KBM-7 (cell line): ENCODE data around the gene PHACTR2.

Experiments
- DNase-seq: peaks from one replicate; pipeline ENCODE4 v3.0.0-alpha.2; 2015
- in situ Hi-C: fragments of 300-500 bp; cut with MboI; formaldehyde crosslinking; loops from 2 replicates; pipeline ENCODE4 v1.14.3; 2020; ENCODE audit warnings: low sequenced_read_pairs, low pct_unique_long_range_greater_than_20kb, mixed read lengths

PHACTR2 gene

DNA sequence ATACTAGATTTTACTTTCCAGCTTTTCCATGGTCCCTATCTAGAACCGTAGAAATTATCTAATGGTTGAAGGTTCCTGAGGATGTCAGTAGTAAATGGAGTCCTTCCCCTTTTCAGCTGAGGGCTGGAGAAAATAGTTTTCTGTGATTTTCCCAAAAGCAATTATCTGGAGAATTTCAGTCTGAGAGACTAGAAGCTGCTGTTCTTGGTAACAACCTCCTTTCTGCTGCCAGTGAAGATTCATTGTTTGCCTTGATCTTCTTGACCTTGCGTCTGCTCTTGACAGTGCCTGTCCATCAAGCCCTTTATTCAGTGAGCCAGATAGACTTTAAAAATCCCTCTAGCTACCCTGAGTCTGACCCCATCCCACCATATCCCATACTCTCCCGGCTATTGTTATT is 73.1 kb downstream of the PHACTR2 start:
- in situ Hi-C loops: no loop called here
- no peak for DNase-seq

DNA sequence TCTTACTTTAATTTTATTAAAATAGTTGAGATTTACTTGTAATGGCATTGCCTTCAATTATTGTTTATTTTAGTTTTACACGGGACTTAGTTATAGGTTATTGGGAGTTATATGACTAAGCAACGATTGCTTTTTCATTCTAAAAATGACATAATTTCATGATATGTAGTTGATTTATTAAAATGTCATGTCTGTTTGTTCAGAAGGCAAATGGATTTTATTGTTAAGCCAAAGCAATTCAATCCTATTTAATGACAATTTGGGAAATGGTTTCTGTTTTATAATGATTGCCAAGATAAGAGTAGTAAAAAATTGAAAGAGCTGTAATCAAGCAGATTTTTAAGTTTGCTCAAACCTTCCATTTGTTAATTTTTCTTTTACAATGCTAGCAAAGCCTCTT is 74.7 kb downstream of the PHACTR2 start:
- DNase-seq: no peak
- in situ Hi-C loops: no loop called here

DNA sequence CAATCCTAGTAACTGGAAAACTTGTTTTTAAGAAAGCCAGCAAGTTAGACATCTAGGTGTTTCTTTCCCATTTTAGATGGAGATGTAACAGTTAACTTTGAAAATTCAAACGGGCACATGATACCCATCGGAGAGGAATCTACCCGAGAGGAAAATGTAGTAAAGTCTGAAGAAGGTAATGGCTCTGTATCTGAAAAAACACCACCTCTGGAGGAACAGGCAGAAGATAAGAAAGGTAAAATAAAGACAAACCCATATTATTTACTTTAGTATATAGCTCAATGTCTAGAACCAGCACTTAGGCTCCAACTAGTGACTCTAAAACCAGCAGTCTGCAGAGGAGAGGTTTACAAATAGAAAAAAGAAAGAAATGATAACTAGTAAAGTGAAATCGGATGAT is 75.9 kb downstream of the PHACTR2 start:
- in situ Hi-C loops: no loop called here

GRCh38 chr6:143754204-143754603 is 76.4 kb downstream of the PHACTR2 start:
- in situ Hi-C loops: no loop called here

More for the DNA sequence above, 75.9 kb downstream of the PHACTR2 start:
- DNase-seq: no peak

DNA sequence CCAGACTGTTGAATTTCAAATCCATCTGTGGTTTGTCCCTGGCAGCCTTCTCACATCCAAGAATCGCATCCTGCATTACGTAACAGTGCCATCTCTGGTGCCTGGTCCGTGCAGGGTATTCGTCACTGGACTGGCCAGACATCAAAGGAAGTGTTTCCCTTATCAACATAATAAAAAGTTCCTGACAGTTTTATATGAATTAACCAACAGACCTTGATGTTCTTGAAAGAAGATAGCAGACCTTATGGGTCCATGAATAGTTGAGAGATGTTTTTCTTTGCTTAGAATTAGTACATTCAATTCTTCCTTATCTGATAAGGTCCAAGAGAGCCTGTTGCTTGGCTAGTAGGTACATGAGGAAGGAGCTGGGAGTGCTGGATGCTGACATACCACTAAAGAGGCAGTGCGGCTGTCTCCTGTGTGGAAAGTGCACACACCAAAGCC is 77.6 kb downstream of the PHACTR2 start:
- DNase-seq: no peak
- in situ Hi-C loops: no loop called here

More at GRCh38 chr6:143754204-143754603, 76.4 kb downstream of the PHACTR2 start:
- DNase-seq: no peak

- in situ Hi-C loops: no loop called here
- DNase-seq: no peak
These were observed 79.6 kb downstream of the PHACTR2 start for GRCh38 chr6:143757346-143757832.

DNA sequence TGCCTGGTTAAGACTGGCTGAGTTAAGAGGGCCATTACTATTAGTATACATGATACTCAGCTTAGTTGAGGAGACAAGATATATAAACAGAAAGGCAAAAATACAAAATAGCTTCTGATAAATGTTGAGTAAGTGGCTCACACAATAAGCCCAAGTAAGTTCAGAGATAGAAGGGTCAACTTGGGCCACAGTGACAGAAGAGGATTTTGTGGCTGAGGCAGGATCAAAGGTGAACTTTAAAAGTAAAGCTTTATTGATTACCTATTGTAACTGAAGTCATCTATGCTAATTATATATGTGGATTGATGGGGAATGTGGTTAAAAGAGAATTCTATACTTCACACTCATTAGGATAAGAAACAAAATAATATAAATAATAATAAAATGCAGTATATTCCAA is 80.8 kb downstream of the PHACTR2 start:
- DNase-seq: no peak
- in situ Hi-C loops: no loop called here

GRCh38 chr6:143759666-143760065 is 81.9 kb downstream of the PHACTR2 start:
- DNase-seq: peak; percentile 9
- in situ Hi-C loops: no loop called here

DNA sequence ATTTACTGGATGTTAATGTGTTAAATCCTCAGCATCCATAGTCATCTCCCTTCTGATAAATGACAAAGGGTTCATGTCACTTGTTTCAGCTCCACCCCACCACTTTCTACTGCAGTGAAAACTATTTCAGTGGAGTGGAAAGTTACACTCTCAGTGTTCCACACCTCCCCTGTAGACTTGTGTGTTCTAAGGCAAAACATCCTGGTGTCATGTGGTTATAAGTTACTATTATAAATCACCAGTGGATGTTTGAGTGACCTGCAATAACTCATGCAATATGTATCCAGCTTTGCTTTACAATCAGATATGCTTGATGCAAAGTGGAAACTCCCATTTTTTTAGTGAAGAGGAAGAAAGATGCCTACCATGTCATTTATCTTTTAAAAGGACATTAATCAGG is 83.3 kb downstream of the PHACTR2 start:
- DNase-seq: no peak
- in situ Hi-C loops: no loop called here

GRCh38 chr6:143762126-143762525 is 84.4 kb downstream of the PHACTR2 start:
- in situ Hi-C loops: no loop called here
- no peak for DNase-seq

GRCh38 chr6:143765422-143766184 is 87.8 kb downstream of the PHACTR2 start:
- in situ Hi-C loops: no loop called here
- DNase-seq: no peak

GRCh38 chr6:143766185-143766553 is 88.4 kb downstream of the PHACTR2 start:
- no peak for DNase-seq
- in situ Hi-C loops: no loop called here

GRCh38 chr6:143767433-143767832 is 89.7 kb downstream of the PHACTR2 start:
- in situ Hi-C loops: no loop called here
- DNase-seq: no peak

GRCh38 chr6:143772116-143773086 is 94.6 kb downstream of the PHACTR2 start:
- in situ Hi-C loops: no loop called here
- DNase-seq: no peak

- in situ Hi-C loops: no loop called here
- no peak for DNase-seq
These were observed 95.9 kb downstream of the PHACTR2 start for GRCh38 chr6:143773506-143774150.

DNA sequence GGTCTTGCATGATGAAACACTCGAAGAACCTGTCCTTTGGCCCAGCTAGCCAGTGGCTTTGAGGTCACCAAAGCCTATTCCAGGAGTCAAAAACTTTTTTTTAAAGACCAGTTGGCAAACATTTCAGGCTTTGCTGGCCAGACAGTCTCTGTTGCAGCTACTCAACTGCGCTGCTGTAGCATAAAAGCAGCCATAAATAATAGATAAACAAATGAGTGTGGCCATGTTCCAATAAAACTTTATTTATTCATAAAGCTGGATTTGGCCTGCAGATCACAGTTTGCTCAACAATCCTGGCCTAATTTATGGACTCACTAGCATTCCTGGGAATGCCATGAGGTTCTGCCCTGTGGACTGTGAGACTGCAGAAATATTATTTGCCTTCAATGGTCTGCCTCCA is 96.6 kb downstream of the PHACTR2 start:
- in situ Hi-C loops: no loop called here
- DNase-seq: no peak

DNA sequence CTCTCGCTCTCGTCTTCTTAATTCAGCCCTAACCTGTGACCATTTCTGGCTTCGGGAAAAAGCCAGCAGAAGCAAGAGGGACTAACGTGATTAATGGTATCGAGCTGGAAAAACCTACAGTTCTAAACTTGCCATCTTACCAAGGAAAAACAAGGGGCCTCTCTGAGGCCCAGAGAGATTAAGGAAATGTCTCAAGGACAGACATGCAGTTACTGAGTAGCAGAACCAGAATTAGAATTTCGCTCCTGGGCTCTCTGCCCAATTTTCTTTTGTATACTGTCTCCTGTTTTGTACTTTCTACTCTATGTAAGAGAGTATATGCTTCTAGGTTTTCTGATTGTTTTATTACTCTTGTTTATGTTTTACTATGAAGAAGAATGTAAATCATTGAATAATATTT is 97.6 kb downstream of the PHACTR2 start:
- in situ Hi-C loops: no loop called here
- DNase-seq: no peak

DNA sequence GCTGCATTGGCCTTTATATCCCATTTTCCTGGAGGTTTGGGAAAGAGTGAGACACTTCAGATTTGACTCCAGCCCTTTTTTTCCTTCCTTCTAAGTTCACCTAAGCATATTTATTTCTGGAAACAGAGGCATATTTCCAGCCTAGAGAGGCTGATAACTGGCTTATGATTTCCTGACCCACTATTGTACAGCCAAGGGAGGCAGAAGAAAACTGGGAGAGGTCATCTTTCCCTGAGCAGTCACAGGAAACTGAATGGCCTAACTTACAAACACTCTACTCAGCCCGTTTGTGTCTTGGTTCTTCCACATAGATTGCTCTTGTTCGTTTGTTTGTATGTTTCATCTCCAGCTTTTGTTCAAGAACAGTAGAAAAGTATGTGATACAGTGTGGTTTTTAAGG is 101.2 kb downstream of the PHACTR2 start:
- in situ Hi-C loops: no loop called here
- no peak for DNase-seq

DNA sequence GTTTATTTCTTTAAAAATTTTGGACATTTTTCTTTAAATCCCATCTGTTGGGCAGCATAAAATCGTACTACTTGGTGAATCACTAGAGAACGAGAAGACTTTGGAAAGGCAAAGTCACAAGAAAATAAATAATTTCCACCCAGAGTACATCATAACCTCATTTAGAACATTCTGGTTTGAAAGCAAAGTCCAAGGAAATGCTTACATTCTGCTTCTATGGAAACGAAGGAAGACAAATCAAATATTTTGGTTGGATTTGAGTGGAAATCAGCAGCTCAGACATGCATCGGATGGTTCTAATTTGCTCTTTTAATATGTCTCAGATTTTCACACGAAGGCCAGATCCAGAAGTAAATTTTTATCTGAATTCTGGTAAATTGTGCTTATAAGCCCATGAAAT is 104.7 kb downstream of the PHACTR2 start:
- in situ Hi-C loops: no loop called here

DNA sequence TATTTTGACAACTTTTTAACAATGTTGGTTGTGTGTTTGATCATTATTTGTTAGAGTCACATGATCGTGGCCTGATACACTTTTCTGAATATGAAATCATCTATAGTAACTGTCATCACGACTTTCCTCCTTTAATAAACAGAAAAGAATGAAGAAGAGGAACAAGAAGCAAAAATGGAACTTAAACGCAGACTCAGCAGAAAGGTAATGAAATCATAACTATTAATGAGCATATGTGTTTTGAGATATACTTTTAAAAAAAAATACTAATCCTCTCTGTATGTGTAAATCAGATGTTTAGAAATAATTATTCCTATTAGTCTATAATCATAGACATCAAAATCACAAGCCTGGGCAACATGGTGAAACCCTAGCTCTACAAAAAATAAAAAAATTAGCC is 105.3 kb downstream of the PHACTR2 start:
- no peak for DNase-seq
- in situ Hi-C loops: no loop called here

More for the DNA sequence above, 104.7 kb downstream of the PHACTR2 start:
- no peak for DNase-seq
